HG03575 (cell line): Measurements from ENCODE around the gene IL10RA.

Experiments
- ATAC-seq: cut with Tn5 transposase; IDR thresholded peaks from one replicate; pipeline ENCODE4 v1.9.1; 2021; ENCODE audit not compliant: unreplicated experiment, insufficient number of reproducible peaks, low FRiP score; ENCODE audit errors: extremely low read depth

IL10RA gene

DNA sequence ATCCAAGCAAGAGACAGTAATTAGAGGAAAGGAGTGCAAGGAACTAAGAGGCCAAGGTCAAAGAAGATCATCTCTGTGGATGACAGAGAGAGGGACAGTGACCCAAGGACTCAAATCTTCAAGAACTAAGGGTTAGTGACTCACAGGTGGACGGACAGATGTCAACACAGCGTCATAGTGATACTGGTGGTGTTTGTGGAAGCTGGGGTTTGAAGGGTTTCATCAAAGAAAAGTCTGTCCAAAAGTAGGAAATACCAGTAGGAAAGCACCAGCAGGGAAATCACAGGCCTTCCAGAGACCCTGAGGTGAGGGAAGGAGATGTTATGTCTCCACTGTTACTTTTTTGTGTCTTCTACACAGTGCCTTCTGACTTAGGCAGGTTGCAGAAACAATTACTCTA is 32.2 kb downstream of the IL10RA start:
- no peak for ATAC-seq

DNA sequence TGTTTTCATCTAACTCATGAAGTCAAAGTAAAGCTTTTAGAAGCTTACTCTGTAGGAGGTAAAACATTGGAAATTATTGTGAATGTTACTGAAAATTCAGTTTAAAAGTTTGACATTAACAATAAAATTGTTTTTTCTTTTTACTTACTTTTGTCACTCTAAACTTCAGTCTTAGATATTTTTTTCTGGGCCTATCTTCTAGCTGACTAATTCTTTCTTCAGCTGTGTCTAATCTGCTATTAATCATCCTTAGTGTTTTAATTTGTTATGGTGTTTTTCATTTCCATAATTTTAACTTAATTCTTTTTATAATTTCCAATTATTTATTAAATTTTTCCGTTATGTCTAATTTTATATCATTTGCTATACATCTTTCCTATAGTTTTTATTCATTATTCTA is 35.0 kb downstream of the IL10RA start:
- no peak for ATAC-seq

GRCh38 chr11:118027694-118028093 is 41.5 kb downstream of the IL10RA start:
- ATAC-seq: no peak

- no peak for ATAC-seq
Observed at GRCh38 chr11:118028626-118029025, 42.4 kb downstream of the IL10RA start.

DNA sequence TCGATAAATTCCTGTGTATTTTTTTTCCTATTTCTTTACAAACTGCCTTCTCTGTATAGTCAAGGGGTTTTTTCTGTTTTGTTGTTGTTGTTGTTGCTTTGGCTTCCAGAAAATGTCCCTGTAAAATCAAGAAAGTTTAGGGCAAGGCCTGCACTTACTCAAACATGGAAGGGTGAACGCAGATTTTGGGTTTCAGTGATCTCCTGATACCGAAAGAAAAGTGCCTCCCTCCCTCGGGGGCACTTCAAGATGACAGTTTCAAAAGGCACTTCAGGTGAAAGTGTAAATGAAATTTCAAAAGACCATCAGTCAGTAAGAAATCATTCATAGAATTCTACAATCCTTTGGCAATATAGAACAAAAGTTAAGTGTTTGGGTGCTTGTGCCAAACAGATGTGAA is 47.2 kb downstream of the IL10RA start:
- ATAC-seq: no peak

- ATAC-seq: no peak
Observed at GRCh38 chr11:118042141-118042540, 55.9 kb downstream of the IL10RA start.

GRCh38 chr11:118042796-118043195 is 56.6 kb downstream of the IL10RA start:
- no peak for ATAC-seq

DNA sequence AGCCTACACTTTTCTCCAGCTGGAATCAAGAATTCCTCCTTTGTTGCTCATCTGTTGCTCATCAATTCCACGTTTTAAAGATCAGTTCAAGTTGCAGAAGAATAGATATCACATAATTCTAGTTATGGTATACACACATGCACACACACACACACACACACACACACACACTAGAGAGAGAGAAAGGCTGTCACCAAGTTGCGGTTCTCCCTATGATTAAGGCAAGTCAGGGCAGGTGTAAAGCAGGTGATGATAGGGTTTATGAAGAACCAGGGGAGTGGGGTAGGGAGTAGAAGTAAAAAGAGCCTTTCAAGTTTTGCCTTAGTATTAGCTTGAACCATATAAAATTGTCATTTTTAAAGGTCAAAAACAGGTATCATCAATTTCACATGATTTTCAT is 59.0 kb downstream of the IL10RA start:
- no peak for ATAC-seq

- no peak for ATAC-seq
Observed at GRCh38 chr11:118046051-118046963, 60.1 kb downstream of the IL10RA start.

GRCh38 chr11:118046964-118047700 is 60.9 kb downstream of the IL10RA start:
- no peak for ATAC-seq

DNA sequence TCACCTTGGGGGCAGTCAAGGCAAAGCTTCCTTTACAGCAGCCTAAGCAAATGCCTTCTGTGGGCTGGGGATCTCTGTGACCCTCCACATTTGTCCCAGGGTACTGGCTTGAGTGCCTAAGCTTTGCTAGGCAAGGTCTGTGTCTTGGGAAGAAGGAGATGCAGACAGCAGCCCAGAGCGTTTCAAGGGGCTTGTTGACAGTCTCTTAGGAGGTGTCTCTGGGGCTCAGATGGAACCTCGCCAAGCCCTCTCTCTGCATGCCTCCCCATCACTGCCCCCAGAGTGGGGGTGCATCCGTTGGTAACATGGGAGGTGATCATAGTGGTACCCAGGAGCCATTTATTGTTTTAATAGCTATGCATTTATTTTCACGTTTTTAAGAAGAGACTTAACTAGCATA is 61.6 kb downstream of the IL10RA start:
- ATAC-seq: no peak

DNA sequence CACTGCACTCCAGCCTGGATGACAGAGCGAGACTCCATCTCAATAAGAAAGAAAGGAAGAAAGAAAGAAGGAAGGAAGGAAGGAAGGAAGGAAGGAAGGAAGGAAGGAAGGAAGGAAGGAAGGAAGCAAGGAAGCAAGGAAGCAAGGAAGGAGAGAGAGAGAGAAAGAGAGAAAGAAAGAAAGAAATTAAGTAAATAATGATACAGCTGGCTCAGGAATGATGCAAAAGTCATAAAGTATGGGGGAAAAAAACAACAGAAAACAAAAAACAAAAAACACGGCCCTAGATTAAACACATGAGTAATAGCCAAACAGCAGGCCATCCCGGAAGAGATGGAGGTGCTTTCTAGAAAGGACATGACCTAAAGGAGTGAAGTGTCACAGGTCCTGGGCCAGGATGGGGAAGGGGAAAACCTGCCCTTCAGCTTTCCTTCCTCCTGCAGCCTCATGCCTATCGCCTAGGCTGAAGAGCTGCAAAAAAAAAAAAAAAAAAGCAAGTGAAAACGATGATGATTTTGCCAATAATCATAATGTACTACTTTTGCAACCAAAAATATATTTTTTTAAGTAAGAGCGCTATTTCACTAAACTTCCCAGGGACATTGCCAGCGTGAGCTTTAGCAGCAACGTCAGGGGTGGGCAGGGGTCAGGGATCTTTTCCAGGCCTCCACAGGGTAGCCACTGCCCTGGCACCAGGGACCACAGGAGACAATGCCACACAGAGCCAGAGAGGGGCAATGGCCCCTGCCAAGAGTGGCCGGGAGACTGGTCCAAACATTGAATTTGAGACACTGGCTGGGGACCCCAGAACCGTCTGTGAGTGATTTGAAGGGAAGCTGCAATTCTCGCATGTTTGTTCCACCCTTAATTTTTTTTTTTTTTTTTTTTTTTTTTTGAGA is 62.5 kb downstream of the IL10RA start:
- ATAC-seq: no peak

DNA sequence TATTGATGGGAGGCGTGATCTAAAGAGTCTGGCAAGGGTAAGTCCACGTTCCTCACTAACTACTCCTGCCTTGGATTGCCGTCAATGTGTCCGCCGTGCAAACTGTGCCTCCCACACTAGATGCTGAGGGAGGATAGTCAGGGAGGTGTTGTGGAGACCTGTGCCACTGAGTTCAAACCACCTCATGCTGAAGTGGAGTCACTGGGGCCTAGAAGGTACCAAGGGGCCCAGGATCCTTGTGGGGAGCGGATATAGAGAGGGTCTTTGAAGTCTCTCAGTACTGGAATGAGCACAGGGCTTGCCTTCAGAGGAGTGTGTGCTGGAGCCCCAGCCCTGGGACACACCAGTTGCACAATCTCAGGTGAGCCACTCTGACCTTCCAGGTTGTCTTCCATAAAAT is 63.6 kb downstream of the IL10RA start:
- ATAC-seq: no peak

DNA sequence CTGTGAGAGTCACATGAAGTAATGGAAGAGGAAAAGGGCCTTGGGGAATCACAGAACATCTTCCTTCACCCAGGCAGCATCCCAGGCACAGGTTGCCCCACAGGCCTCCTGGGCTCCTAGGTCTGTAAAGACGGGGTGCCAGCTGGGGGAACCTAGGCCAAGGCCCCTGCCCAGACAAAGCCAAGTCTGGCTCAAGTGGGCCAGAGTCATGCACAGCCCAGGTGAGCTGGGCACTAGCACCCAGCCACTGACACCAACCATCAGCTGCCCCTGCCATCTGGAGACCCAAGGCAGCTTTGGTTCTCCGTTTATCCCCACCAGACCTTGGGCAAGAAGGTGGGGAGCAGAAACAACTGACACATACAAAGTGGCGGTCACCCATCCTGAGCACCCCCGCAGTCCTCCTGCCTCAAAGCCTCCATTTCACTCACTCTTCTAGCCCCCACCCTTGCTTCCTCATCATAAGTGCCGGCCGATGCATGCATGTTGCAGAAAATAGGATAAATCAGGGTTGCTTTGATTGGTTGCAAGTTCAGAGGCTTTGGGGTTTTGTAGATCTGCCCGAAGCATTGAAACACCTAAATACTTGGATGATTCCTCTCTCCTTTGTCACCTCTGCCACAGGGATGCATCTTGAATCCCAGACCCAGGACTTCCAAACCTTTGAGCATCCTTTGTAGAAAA is 64.2 kb downstream of the IL10RA start:
- ATAC-seq: no peak
